Muscle layer of colon (tissue), 2 donors: ENCODE results near the gene KIR2DL4.
"Not testable (repeated sequence)": the region's sequence is repeated elsewhere in the genome, so short reads cannot be mapped to it uniquely, and the experiment has no call there.

Source experiments
- H3K27ac ChIP-seq: one replicate; pipeline ENCODE4 v1.7.0; 2013; ENCODE audit warnings: low read depth, mild to moderate bottlenecking, low read length, moderate library complexity
- H3K27me3 ChIP-seq, 2 donors: one replicate each; pipeline ENCODE4 v1.7.0; 2013; ENCODE audit warnings: low read length in 2 of 2, mild to moderate bottlenecking in 2 of 2; ENCODE audit not compliant: insufficient read depth in 2 of 2, control insufficient read depth in 1 of 2
- H3K36me3 ChIP-seq: one replicate; pipeline ENCODE4 v1.7.0; 2013; ENCODE audit warnings: mild to moderate bottlenecking, low read length; ENCODE audit not compliant: insufficient read depth
- H3K4me1 ChIP-seq: one replicate; pipeline ENCODE4 v1.7.0; 2013; ENCODE audit warnings: mild to moderate bottlenecking, low read length; ENCODE audit not compliant: insufficient read depth
- H3K4me3 ChIP-seq, 2 donors: one replicate each; pipeline ENCODE4 v1.7.0; 2013; ENCODE audit warnings: low read length in 2 of 2, low read depth in 1 of 2, mild to moderate bottlenecking in 1 of 2, moderate library complexity in 1 of 2
- H3K9ac ChIP-seq: one replicate; pipeline ENCODE4 v1.7.0; 2013; ENCODE audit warnings: low read length
- H3K9me3 ChIP-seq: one replicate; pipeline ENCODE4 v1.7.0; 2013; ENCODE audit warnings: mild to moderate bottlenecking, low read length
- donor health status: abdominal sarcoma.
- donor health status: Adenocarcinoma of cecum.

KIR2DL4 gene

GRCh38 chr19:54850930-54851329, 47.5 kb downstream of the KIR2DL4 start:
- Histone ChIP-seq H3K9ac (no peak overlapping the region), H3K27me3 (peaks cover 0 to 6% of the 10 kb centered on the region in 2 donors), H3K27ac (no peak overlapping the region), H3K36me3 (no peaks in the 10 kb centered on the region), H3K4me1 (no peaks in the 10 kb centered on the region), H3K9me3 (no peaks in the 10 kb centered on the region), H3K4me3 (no peak overlapping the region)

GRCh38 chr19:54851353-54851752, 47.9 kb downstream of the KIR2DL4 start:
- no peak overlapping the region for H3K9ac ChIP-seq
- no peaks in the 10 kb centered on the region for H3K9me3 ChIP-seq
- H3K27me3 ChIP-seq: peaks cover 0 to 6% of the 10 kb centered on the region in 2 donors
- no peaks in the 10 kb centered on the region for H3K4me1 ChIP-seq
- no peak overlapping the region for H3K4me3 ChIP-seq
- H3K27ac ChIP-seq: no peak overlapping the region
- no peaks in the 10 kb centered on the region for H3K36me3 ChIP-seq

- not testable (repeated sequence) for H3K27me3 ChIP-seq, H3K36me3 ChIP-seq, H3K9me3 ChIP-seq, H3K4me3 ChIP-seq, H3K27ac ChIP-seq, H3K4me1 ChIP-seq, H3K9ac ChIP-seq
Measured at GRCh38 chr19:54855241-54855640, 51.8 kb downstream of the KIR2DL4 start.

- not testable (repeated sequence) for H3K9me3 ChIP-seq, H3K4me1 ChIP-seq, H3K27me3 ChIP-seq, H3K4me3 ChIP-seq, H3K27ac ChIP-seq, H3K36me3 ChIP-seq, H3K9ac ChIP-seq
Measured at GRCh38 chr19:54858476-54858875, 55.1 kb downstream of the KIR2DL4 start.

- H3K36me3 ChIP-seq, H3K4me1 ChIP-seq: not testable (repeated sequence)
Measured at GRCh38 chr19:54859421-54859820, 56.0 kb downstream of the KIR2DL4 start.

GRCh38 chr19:54863459-54863858, 60.0 kb downstream of the KIR2DL4 start:
- H3K27me3 ChIP-seq, H3K4me3 ChIP-seq, H3K27ac ChIP-seq, H3K9me3 ChIP-seq, H3K4me1 ChIP-seq, H3K36me3 ChIP-seq, H3K9ac ChIP-seq: not testable (repeated sequence)

More at GRCh38 chr19:54859421-54859820, 56.0 kb downstream of the KIR2DL4 start:
- H3K9me3 ChIP-seq, H3K27ac ChIP-seq, H3K4me3 ChIP-seq, H3K27me3 ChIP-seq, H3K9ac ChIP-seq: not testable (repeated sequence)
